Right renal pelvis (tissue), 4 donors: ENCODE data around the gene SMIM28. TPM values are rescaled to one million over a fixed set of nuclear protein-coding genes. Genes with fewer than 3 reads are reported as not detected.
A peak's percentile ranks its signal among the peaks of the same experiment; 100 is the strongest.

Experiments
- DNase-seq, 4 donors: peaks; one replicate each; pipeline ENCODE4 v3.0.0-alpha.2; 2013; ENCODE audit warnings: low read depth in 4 of 4, low spot score in 3 of 4, missing footprints in 1 of 4
- polyA plus RNA-seq, 4 donors: library from polyadenylated mRNA; unstranded; fragments of 120-200 nt; gene quantifications; one replicate each; pipeline ENCODE4 v1.2.1, GENCODE V29; 2013; ENCODE audit not compliant: insufficient read length in 4 of 4

Gene SMIM28
- polyA plus RNA-seq, 4 donors: 0.12 to 0.24 TPM; not detected in 2

GRCh38 chr6:138426500-138427123 is 48.9 kb downstream of the SMIM28 start:
- DNase-seq: no peak

DNA sequence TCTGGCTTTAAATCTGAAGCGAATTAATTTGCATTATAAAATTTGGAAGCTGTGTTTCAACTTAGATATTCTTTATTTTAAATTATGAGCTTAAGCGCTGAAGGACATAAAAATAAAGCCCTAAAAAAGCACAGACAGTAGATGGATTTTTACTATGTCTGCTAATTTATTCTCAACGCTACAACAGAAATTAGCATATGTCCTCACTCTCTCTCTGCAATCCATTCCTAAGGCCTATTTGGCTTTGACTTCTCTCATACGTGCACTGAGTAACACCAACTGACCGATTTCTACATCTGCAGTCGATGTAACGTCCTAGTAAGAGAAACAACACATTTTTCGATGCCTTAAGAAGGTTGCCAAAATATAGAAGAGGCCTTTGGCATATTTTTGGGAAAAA is 50.0 kb downstream of the SMIM28 start:
- no peak for DNase-seq

DNA sequence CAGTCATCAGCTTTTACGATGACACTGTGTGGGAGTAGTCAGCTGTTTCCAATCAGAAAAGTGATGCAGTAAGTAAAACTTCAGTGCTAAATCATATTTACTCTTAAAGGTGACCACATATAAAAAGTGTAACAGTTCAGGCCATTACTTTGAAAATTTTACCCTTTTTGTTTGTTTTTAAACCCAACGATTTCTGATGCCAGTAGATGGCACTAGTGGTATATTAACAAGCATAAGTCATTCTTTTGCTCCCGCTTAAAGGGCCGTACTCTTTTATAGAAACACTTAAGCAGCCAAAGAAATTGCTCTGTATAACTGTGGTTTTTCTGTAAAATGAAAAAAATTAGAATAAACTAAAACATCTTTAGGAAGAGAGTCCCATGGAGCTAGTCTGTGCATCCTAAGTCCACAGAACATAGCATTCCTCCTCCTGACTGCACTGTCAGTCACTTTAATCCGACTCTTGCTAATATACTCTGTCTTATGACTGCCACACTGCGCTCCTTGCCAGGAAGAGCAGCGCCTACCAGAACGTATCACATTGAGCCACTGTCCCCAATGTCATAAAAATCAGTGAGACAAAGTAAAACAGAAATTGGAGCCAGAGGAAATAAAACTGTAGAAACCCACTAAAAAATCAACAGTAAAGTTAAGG is 51.4 kb downstream of the SMIM28 start:
- DNase-seq: peak in 3 of 4 donors; percentile 33 to 49 (median 42)

DNA sequence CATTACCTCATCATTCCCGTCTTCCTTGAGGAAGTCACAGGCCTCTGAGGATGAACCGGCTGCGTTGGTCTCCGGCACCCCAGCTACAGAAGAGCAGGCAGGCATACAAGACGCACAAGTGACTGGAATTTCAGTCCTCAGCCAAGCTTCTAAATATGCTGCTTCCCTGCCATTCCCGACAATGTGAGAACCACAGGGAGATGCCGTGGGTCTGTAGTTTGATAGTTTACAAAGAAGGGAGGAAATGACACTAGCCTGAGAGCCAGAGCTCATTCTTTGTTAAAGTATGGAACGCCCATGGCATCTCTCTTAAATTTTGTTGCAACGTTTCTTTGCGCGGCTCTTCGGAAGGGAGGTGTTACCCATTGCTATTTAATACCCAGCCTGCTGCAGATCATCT is 52.1 kb downstream of the SMIM28 start:
- no peak for DNase-seq

GRCh38 chr6:138430361-138431145 is 52.8 kb downstream of the SMIM28 start:
- no peak for DNase-seq

- DNase-seq: no peak
Measured at GRCh38 chr6:138431256-138432062, 53.8 kb downstream of the SMIM28 start.

DNA sequence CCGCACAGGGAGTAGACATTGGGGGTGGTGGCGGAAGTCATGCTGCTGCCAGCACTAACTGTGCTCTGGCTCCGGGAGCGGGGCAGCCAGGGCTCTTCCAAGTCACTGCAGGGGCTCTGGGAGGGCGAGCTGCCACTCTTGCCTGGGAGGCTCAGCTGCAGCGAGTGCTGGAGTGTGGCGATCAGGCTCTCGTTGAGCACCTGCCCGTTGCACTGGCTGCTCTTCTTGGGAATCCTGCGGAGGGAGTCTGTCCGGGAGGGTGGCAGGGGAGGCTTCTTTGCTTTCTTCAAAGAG is 54.3 kb downstream of the SMIM28 start:
- DNase-seq: no peak

Other genes with a start within 250 kb of the SMIM28 start
- gene ARFGEF3, start 216.0 kb upstream of the SMIM28 start, polyA plus RNA-seq: 1 to 10 TPM; 5.8 to 8.2 (median 6.6) TPM
- gene PBOV1, start 159.4 kb upstream of the SMIM28 start, polyA plus RNA-seq: under 1 TPM in 1 of 4 donors, not detected in 3; 0.03 TPM
- 10 to 100 TPM; 59.3 to 68.5 (median 62.1) TPM for gene HEBP2, start 26.3 kb downstream of the SMIM28 start, polyA plus RNA-seq
- gene NHSL1, start 121.6 kb downstream of the SMIM28 start, polyA plus RNA-seq: 10 to 100 TPM; 10.3 to 12.6 (median 11.0) TPM